WI38 (cell line): Measurements from ENCODE around the gene AOAH.

Experiments used
- H3K4me3 ChIP-seq: 2 replicates; pipeline ENCODE4 v1.5.1; 2011; ENCODE audit warnings: low read depth, mild to moderate bottlenecking, control low read depth, low read length
- CTCF ChIP-seq: IDR thresholded peaks from 2 replicates; pipeline ENCODE4 v1.5.1; 2012; ENCODE audit warnings: low read depth, mild to moderate bottlenecking, control low read depth, low read length

AOAH gene

GRCh38 chr7:36629351-36629750, 94.9 kb downstream of the AOAH start:
- H3K4me3 ChIP-seq: no peak overlapping the region
- no peak for TF ChIP-seq CTCF

GRCh38 chr7:36627836-36628235, 96.5 kb downstream of the AOAH start:
- H3K4me3 ChIP-seq: no peak overlapping the region
- TF ChIP-seq CTCF: no peak

GRCh38 chr7:36626111-36626510, 98.2 kb downstream of the AOAH start:
- no peak for TF ChIP-seq CTCF

GRCh38 chr7:36625247-36625646, 99.0 kb downstream of the AOAH start:
- no peak for TF ChIP-seq CTCF
- no peak overlapping the region for H3K4me3 ChIP-seq

More at GRCh38 chr7:36626111-36626510, 98.2 kb downstream of the AOAH start:
- no peak overlapping the region for H3K4me3 ChIP-seq

- no peak for TF ChIP-seq CTCF
- no peak overlapping the region for H3K4me3 ChIP-seq
Measured at GRCh38 chr7:36623247-36623646, 101.0 kb downstream of the AOAH start.

- TF ChIP-seq CTCF: no peak
- H3K4me3 ChIP-seq: no peak overlapping the region
Measured at GRCh38 chr7:36621396-36621795, 102.9 kb downstream of the AOAH start.

- no peak for TF ChIP-seq CTCF
- no peak overlapping the region for H3K4me3 ChIP-seq
Measured at GRCh38 chr7:36620166-36620708, 104.1 kb downstream of the AOAH start.
